Astrocyte (in vitro differentiated cells and primary cell): ENCODE data around the gene ETNPPL. TPM values are rescaled to one million over a fixed set of nuclear protein-coding genes. Genes with fewer than 3 reads are reported as not detected.

Experiments
- DNase-seq: peaks from one replicate; pipeline ENCODE4 v3.0.0-alpha.2; 2010; ENCODE audit warnings: low read depth
- FAIRE-seq: peaks from 2 replicates; lab custom pipeline; 2011; peaks lifted over from hg19 to GRCh38; lab: Jason Lieb, UNC
- H2AFZ ChIP-seq: 2 replicates; pipeline ENCODE4 v1.6.0; 2012; ENCODE audit warnings: low read depth, low read length, inconsistent platforms
- H3K27ac ChIP-seq: 2 replicates; pipeline ENCODE4 v1.5.1; 2011; ENCODE audit warnings: low read depth, low read length, inconsistent platforms
- H3K27me3 ChIP-seq: 2 replicates; pipeline ENCODE4 v1.6.0; 2011; ENCODE audit warnings: low read length, inconsistent platforms; ENCODE audit not compliant: insufficient read depth
- H3K36me3 ChIP-seq: 2 replicates; pipeline ENCODE4 v1.5.1; 2011; ENCODE audit warnings: low read length, inconsistent platforms; ENCODE audit not compliant: insufficient read depth
- H3K4me1 ChIP-seq: 2 replicates; pipeline ENCODE4 v1.5.1; 2011; ENCODE audit warnings: low read length, inconsistent platforms; ENCODE audit not compliant: insufficient read depth
- H3K4me2 ChIP-seq: 2 replicates; pipeline ENCODE4 v1.6.0; 2012; ENCODE audit warnings: low read length, inconsistent platforms
- H3K4me3 ChIP-seq: 2 replicates; pipeline ENCODE4 v1.5.1; 2011; ENCODE audit warnings: low read depth, mild to moderate bottlenecking, low read length, inconsistent platforms; ENCODE audit not compliant: insufficient read depth
- H3K79me2 ChIP-seq: 2 replicates; pipeline ENCODE4 v1.6.0; 2012; ENCODE audit warnings: mild to moderate bottlenecking, low read length, inconsistent platforms; ENCODE audit not compliant: insufficient read depth
- H3K9ac ChIP-seq: 2 replicates; pipeline ENCODE4 v1.6.0; 2012; ENCODE audit warnings: mild to moderate bottlenecking, low read length, inconsistent platforms
- H3K9me3 ChIP-seq: 2 replicates; pipeline ENCODE4 v1.5.1; 2012; ENCODE audit warnings: low read depth, mild to moderate bottlenecking, low read length, inconsistent platforms; ENCODE audit not compliant: insufficient read depth
- H4K20me1 ChIP-seq: 2 replicates; pipeline ENCODE4 v1.6.0; 2012; ENCODE audit warnings: low read length, inconsistent platforms; ENCODE audit not compliant: insufficient read depth
- H3K27ac Mint-ChIP-seq: one replicate; pipeline ENCODE4 v1.8.0; 2021; ENCODE audit warnings: mild to moderate bottlenecking, mixed read lengths; ENCODE audit not compliant: unreplicated experiment
- H3K27me3 Mint-ChIP-seq: one replicate; pipeline ENCODE4 v1.8.0; 2021; ENCODE audit warnings: low read depth, mixed read lengths; ENCODE audit not compliant: unreplicated experiment
- H3K36me3 Mint-ChIP-seq: one replicate; pipeline ENCODE4 v1.8.0; 2021; ENCODE audit warnings: low read depth, mixed read lengths; ENCODE audit not compliant: unreplicated experiment
- H3K4me1 Mint-ChIP-seq: one replicate; pipeline ENCODE4 v1.8.0; 2021; ENCODE audit warnings: low read depth, mixed read lengths; ENCODE audit not compliant: unreplicated experiment
- H3K4me3 Mint-ChIP-seq: one replicate; pipeline ENCODE4 v1.8.0; 2021; ENCODE audit warnings: mild to moderate bottlenecking, moderate library complexity, mixed read lengths; ENCODE audit not compliant: unreplicated experiment
- H3K9me3 Mint-ChIP-seq: one replicate; pipeline ENCODE4 v1.8.0; 2021; ENCODE audit warnings: mild to moderate bottlenecking, mixed read lengths; ENCODE audit not compliant: unreplicated experiment
- CTCF ChIP-seq: IDR thresholded peaks from 2 replicates; pipeline ENCODE4 v1.5.1; 2011; ENCODE audit warnings: low read depth, mild to moderate bottlenecking, inconsistent platforms, low read length, moderate library complexity; ENCODE audit not compliant: insufficient read depth
- EZH2 ChIP-seq: IDR thresholded peaks from 2 replicates; pipeline ENCODE4 v1.6.1; 2012; ENCODE audit warnings: mild to moderate bottlenecking, low read length, inconsistent platforms; ENCODE audit not compliant: insufficient read depth
- total RNA-seq: library from RNA; stranded (reverse); gene quantifications from 2 replicates; pipeline ENCODE4 v1.2.1, GENCODE V29; 2021

Gene ETNPPL
- total RNA-seq, 1 donor from 2014 or later: not detected

- DNase-seq (peak; percentile 86), FAIRE-seq (no peak)
- peaks cover 3% of the 10 kb centered on the region for H3K4me1 ChIP-seq
- Mint-ChIP-seq H3K9me3 (peaks cover 2% of the 10 kb centered on the region), H3K4me1 (peaks cover 14% of the 10 kb centered on the region), H3K4me3 (no peak overlapping the region), H3K36me3 (no peaks in the 10 kb centered on the region), H3K27ac (no peak overlapping the region), H3K27me3 (no peaks in the 10 kb centered on the region)
- no peak for TF ChIP-seq EZH2
- TF ChIP-seq CTCF: no peak
- H2AFZ ChIP-seq: no peak overlapping the region
- H3K79me2 ChIP-seq: no peaks in the 10 kb centered on the region
- H3K27me3 ChIP-seq: no peaks in the 10 kb centered on the region
- H3K9ac ChIP-seq: no peak overlapping the region
- H3K4me3 ChIP-seq: no peak overlapping the region
- H3K27ac ChIP-seq: no peak overlapping the region
- H3K9me3 ChIP-seq: no peaks in the 10 kb centered on the region
- H4K20me1 ChIP-seq: no peaks in the 10 kb centered on the region
- no peaks in the 10 kb centered on the region for H3K36me3 ChIP-seq
- no peak overlapping the region for H3K4me2 ChIP-seq
Observed at GRCh38 chr4:108700081-108700757, 62.6 kb downstream of the ETNPPL start.

- Histone ChIP-seq H3K4me3 (no peak overlapping the region), H3K4me1 (no peaks in the 10 kb centered on the region), H3K4me2 (no peak overlapping the region), H2AFZ (no peak overlapping the region), H3K36me3 (no peaks in the 10 kb centered on the region), H3K9me3 (no peaks in the 10 kb centered on the region), H3K79me2 (no peaks in the 10 kb centered on the region), H3K27me3 (no peaks in the 10 kb centered on the region), H3K9ac (no peak overlapping the region), H4K20me1 (no peaks in the 10 kb centered on the region), H3K27ac (no peak overlapping the region)
- Mint-ChIP-seq H3K9me3 (no peaks in the 10 kb centered on the region), H3K4me1 (peaks cover 3% of the 10 kb centered on the region), H3K36me3 (no peaks in the 10 kb centered on the region), H3K4me3 (no peak overlapping the region), H3K27ac (no peak overlapping the region), H3K27me3 (no peaks in the 10 kb centered on the region)
- no peak for DNase-seq
- TF ChIP-seq CTCF (no peak), EZH2 (no peak)
- no peak for FAIRE-seq
Observed at GRCh38 chr4:108696160-108696559, 66.7 kb downstream of the ETNPPL start.

DNA sequence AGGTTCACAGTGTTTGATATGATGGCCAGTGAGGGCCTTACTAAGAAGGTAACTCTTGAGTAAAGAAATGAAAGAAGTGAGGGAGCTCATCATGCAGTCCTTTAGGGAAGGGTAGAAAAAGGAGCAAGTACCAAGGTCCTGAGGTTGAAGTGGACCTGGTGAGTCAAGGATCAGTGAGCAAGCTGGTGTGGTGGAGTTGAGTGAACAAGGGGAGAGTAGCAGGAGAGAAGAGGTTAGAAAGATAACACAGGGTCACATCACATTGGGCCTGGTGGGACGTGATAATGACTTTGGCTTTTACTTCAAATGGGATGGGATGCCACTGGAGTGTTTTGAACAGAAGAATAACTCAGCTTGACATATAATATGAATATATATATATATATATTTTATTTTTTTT, 67.8 kb downstream of the ETNPPL start:
- no peak overlapping the region for H3K4me3 ChIP-seq
- H3K27me3 Mint-ChIP-seq: no peaks in the 10 kb centered on the region
- H3K79me2 ChIP-seq: no peaks in the 10 kb centered on the region
- no peaks in the 10 kb centered on the region for H3K9me3 ChIP-seq
- H3K27me3 ChIP-seq: no peaks in the 10 kb centered on the region
- H3K36me3 ChIP-seq: no peaks in the 10 kb centered on the region
- no peak overlapping the region for H3K27ac ChIP-seq
- H3K4me3 Mint-ChIP-seq: no peak overlapping the region
- no peaks in the 10 kb centered on the region for H3K36me3 Mint-ChIP-seq
- no peak for TF ChIP-seq CTCF
- no peak for TF ChIP-seq EZH2
- no peaks in the 10 kb centered on the region for H4K20me1 ChIP-seq
- no peak overlapping the region for H2AFZ ChIP-seq
- peaks cover 3% of the 10 kb centered on the region for H3K4me1 Mint-ChIP-seq
- H3K27ac Mint-ChIP-seq: no peak overlapping the region
- H3K9ac ChIP-seq: no peak overlapping the region
- DNase-seq: no peak
- FAIRE-seq: no peak
- no peaks in the 10 kb centered on the region for H3K4me1 ChIP-seq
- H3K9me3 Mint-ChIP-seq: no peaks in the 10 kb centered on the region
- no peak overlapping the region for H3K4me2 ChIP-seq
